PC-9 (cell line): Measurements from ENCODE around the gene EVPL. TPM values are rescaled to one million over a fixed set of nuclear protein-coding genes. Genes with fewer than 3 reads are reported as not detected.
A peak's percentile ranks its signal among the peaks of the same experiment; 100 is the strongest.

Experiments used
- BruUV-seq: library from RNA; stranded (reverse); fragments of 400-500 nt; replicated peaks from 2 replicates; lab custom pipeline; 2021; lab: Mats Ljungman, UMichigan
- CTCF ChIA-PET: fragments of 300-600 bp; sonication (Branson Sonifier 250); formaldehyde crosslinking; loops from one replicate; lab custom pipeline; 2022; ENCODE audit warnings: antibody characterized with exemption; lab: Charles Lee
- POLR2A ChIA-PET: fragments of 300-600 bp; sonication (Branson Sonifier 250); formaldehyde crosslinking; loops from one replicate; lab custom pipeline; 2022; ENCODE audit warnings: antibody characterized with exemption; ENCODE audit not compliant: unreplicated experiment; lab: Charles Lee
- DNase-seq, 2 experiments: peaks; one replicate each; pipeline versions ENCODE4 v3.0.0 to v3.0.0-alpha.2; 2015 to 2022; ENCODE audit warnings: mixed read lengths in 1 of 2
- H2AFZ ChIP-seq: fragments of 200-600 bp; sonication (generic); 2 replicates; pipeline ENCODE4 v1.8.1; 2017; ENCODE audit warnings: antibody characterized with exemption
- H3F3A ChIP-seq: fragments of 200-600 bp; sonication (generic); 2 replicates; pipeline ENCODE4 v1.8.1; 2017; ENCODE audit warnings: antibody characterized with exemption, mild to moderate bottlenecking, low read depth; ENCODE audit not compliant: insufficient read depth
- H3K27ac ChIP-seq: fragments of 200-600 bp; sonication (generic); 2 replicates; pipeline ENCODE4 v1.6.1; 2016; ENCODE audit warnings: mixed run types
- H3K27me3 ChIP-seq: fragments of 200-600 bp; sonication (generic); 2 replicates; pipeline ENCODE4 v1.6.1; 2016; ENCODE audit warnings: low read depth, mixed run types; ENCODE audit not compliant: insufficient read depth
- H3K36me3 ChIP-seq: fragments of 200-600 bp; sonication (generic); 2 replicates; pipeline ENCODE4 v1.6.1; 2016; ENCODE audit warnings: low read depth, mixed run types
- H3K4me1 ChIP-seq: fragments of 200-600 bp; sonication (generic); replicated peaks from 2 replicates; pipeline ENCODE4 v1.6.1; 2016; ENCODE audit warnings: mixed run types; ENCODE audit not compliant: insufficient read depth
- H3K4me2 ChIP-seq: fragments of 200-600 bp; sonication (generic); 2 replicates; pipeline ENCODE4 v1.6.1; 2017; ENCODE audit warnings: mixed run types
- H3K4me3 ChIP-seq: fragments of 200-600 bp; sonication (generic); 2 replicates; pipeline ENCODE4 v1.6.1; 2016; ENCODE audit warnings: mixed run types
- H3K79me2 ChIP-seq: fragments of 200-600 bp; sonication (generic); 2 replicates; pipeline ENCODE4 v1.6.1; 2017; ENCODE audit warnings: low read depth, mixed run types
- H3K9me2 ChIP-seq: fragments of 200-600 bp; sonication (generic); 2 replicates; pipeline ENCODE4 v1.8.1; 2017; ENCODE audit warnings: mild to moderate bottlenecking; ENCODE audit not compliant: insufficient read depth
- H3K9me3 ChIP-seq: fragments of 200-600 bp; sonication (generic); 2 replicates; pipeline ENCODE4 v1.8.1; 2016; ENCODE audit warnings: low read depth; ENCODE audit not compliant: insufficient read depth
- H4K20me1 ChIP-seq: fragments of 200-600 bp; sonication (generic); 2 replicates; pipeline ENCODE4 v1.8.1; 2017; ENCODE audit not compliant: insufficient read depth
- CTCF ChIP-seq: fragments of 200-600 bp; sonication (generic); conservative IDR thresholded peaks from 2 replicates; pipeline ENCODE4 v1.6.1; 2017; ENCODE audit warnings: mixed run types, antibody characterized with exemption, mild to moderate bottlenecking, moderate library complexity
- EZH2 ChIP-seq: fragments of 200-600 bp; sonication (generic); IDR thresholded peaks from 2 replicates; pipeline ENCODE4 v1.8.0; 2017; ENCODE audit warnings: antibody characterized with exemption, low read depth
- intact Hi-C: fragments of 100-400 bp; cut with micrococcal nuclease; formaldehyde crosslinking; loops from one replicate; pipeline ENCODE4 v1.10.0; 2022; ENCODE audit not compliant: unreplicated experiment
- total RNA-seq: library from RNA; stranded (reverse); gene quantifications from 2 replicates; pipeline ENCODE4 v1.2.3, GENCODE V29; 2021

Gene EVPL
- total RNA-seq, 1 experiment from 2014 or later: 60.8 TPM

GRCh38 chr17:76025294-76025693 is 1.8 kb downstream of the EVPL start:
- intact Hi-C loops: no loop called here
- H3K27me3 ChIP-seq: no peaks in the 10 kb centered on the region
- H4K20me1 ChIP-seq: no peaks in the 10 kb centered on the region
- no peak overlapping the region for H2AFZ ChIP-seq
- H3K79me2 ChIP-seq: peaks cover 21% of the 10 kb centered on the region
- no peak for TF ChIP-seq EZH2
- no peak for TF ChIP-seq CTCF
- BruUV-seq: no TSS peak
- peaks cover 25% of the 10 kb centered on the region for H3K4me1 ChIP-seq
- peak in 1 of 2 experiments; percentile 16 for DNase-seq
- ChIA-PET CTCF (interaction anchor here (1.1 kb wide), 1 partner anchor 20 kb away, joined by 6 read pairs; no protein-coding TSS in a partner anchor), POLR2A (no interaction called here)
- H3K9me2 ChIP-seq: no peaks in the 10 kb centered on the region
- H3K4me2 ChIP-seq: peak overlapping the region; percentile 90
- peaks cover 10% of the 10 kb centered on the region; the same call in 1 of the 2 replicates for H3F3A ChIP-seq
- no peak overlapping the region for H3K27ac ChIP-seq
- H3K9me3 ChIP-seq: no peaks in the 10 kb centered on the region
- H3K36me3 ChIP-seq: no peaks in the 10 kb centered on the region
- peak overlapping the region; percentile 71; the same call in 1 of the 2 replicates for H3K4me3 ChIP-seq

- DNase-seq: no peak
- Histone ChIP-seq H4K20me1 (no peaks in the 10 kb centered on the region), H3K27me3 (no peaks in the 10 kb centered on the region), H3K9me3 (no peaks in the 10 kb centered on the region), H3K9me2 (no peaks in the 10 kb centered on the region), H3K4me1 (peaks cover 18% of the 10 kb centered on the region), H3K36me3 (no peaks in the 10 kb centered on the region), H3K4me2 (no peak overlapping the region), H2AFZ (no peak overlapping the region), H3K4me3 (no peak overlapping the region), H3K79me2 (peaks cover 21% of the 10 kb centered on the region), H3F3A (peaks cover 3% of the 10 kb centered on the region; the same call in 1 of the 2 replicates), H3K27ac (no peak overlapping the region)
- no TSS peak for BruUV-seq
- intact Hi-C loops: no loop called here
- CTCF ChIA-PET: no interaction called here
- TF ChIP-seq CTCF: no peak
- no peak for TF ChIP-seq EZH2
- POLR2A ChIA-PET: interaction anchor here (0.6 kb wide), 1 partner anchor 533 kb away, joined by 4 read pairs; no protein-coding TSS in a partner anchor
Observed at GRCh38 chr17:76024353-76024752, 2.8 kb downstream of the EVPL start.

DNA sequence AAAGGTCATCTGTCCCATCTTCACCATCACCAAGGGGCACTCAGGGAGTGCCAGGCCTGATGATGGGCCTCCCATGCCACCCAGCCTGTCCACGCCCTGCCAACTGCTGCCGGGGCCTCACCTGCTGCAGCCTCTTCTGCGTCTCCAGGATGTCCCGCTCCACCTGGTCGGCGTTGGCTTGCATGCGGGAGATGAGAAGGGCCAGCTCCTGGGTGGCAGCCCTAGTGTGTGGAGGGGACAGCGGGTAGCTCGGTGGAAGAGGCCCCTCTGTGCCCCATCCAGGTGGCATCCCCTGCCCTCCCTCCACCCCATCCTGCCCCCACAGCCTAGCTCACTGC is 3.2 kb downstream of the EVPL start:
- ChIA-PET CTCF (no interaction called here), POLR2A (interaction anchor here (0.6 kb wide), 1 partner anchor 533 kb away, joined by 4 read pairs; no protein-coding TSS in a partner anchor)
- Histone ChIP-seq H3K79me2 (peaks cover 21% of the 10 kb centered on the region), H3K27me3 (no peaks in the 10 kb centered on the region), H2AFZ (no peak overlapping the region), H3K4me2 (no peak overlapping the region), H3K4me1 (peaks cover 13% of the 10 kb centered on the region), H3F3A (no peaks in the 10 kb centered on the region), H3K36me3 (no peaks in the 10 kb centered on the region), H3K27ac (no peak overlapping the region), H4K20me1 (no peaks in the 10 kb centered on the region), H3K9me3 (no peaks in the 10 kb centered on the region), H3K4me3 (no peak overlapping the region), H3K9me2 (no peaks in the 10 kb centered on the region)
- no TSS peak for BruUV-seq
- intact Hi-C loops: no loop called here
- no peak for TF ChIP-seq EZH2
- TF ChIP-seq CTCF: no peak
- DNase-seq: no peak
